RWPE2 (cell line): ENCODE data around the gene BNIP2.

Source experiments
- ATAC-seq: fragments of 200-7000 bp; cut with Tn5 transposase; 3 replicates; pipeline ENCODE4 v1.9.1; 2021; ENCODE audit warnings: low read depth
- DNase-seq: peaks from one replicate; pipeline ENCODE4 v3.0.0-alpha.2; 2020; ENCODE audit warnings: low spot score
- H3K27ac ChIP-seq: fragments of 450-650 bp; 2 replicates; pipeline ENCODE4 v1.5.1; 2017; ENCODE audit warnings: mild to moderate bottlenecking; ENCODE audit not compliant: poor library complexity, severe bottlenecking
- H3K27me3 ChIP-seq: fragments of 250-450 bp; sonication (Bioruptor Pico); 2 replicates; pipeline ENCODE4 v1.5.1; 2021; ENCODE audit warnings: mild to moderate bottlenecking, moderate library complexity; ENCODE audit not compliant: insufficient read depth, poor library complexity, severe bottlenecking
- H3K36me3 ChIP-seq: fragments of 250-450 bp; sonication (Bioruptor Pico); 2 replicates; pipeline ENCODE4 v1.5.1; 2020; ENCODE audit warnings: low read depth, mild to moderate bottlenecking, moderate library complexity
- H3K4me1 ChIP-seq: fragments of 250-450 bp; sonication (Bioruptor Pico); 2 replicates; pipeline ENCODE4 v1.5.1; 2021; ENCODE audit warnings: mild to moderate bottlenecking, moderate library complexity; ENCODE audit not compliant: insufficient read depth, poor library complexity, severe bottlenecking
- H3K4me3 ChIP-seq: fragments of 250-450 bp; sonication (Bioruptor Pico); 2 replicates; pipeline ENCODE4 v1.5.1; 2021; ENCODE audit warnings: mild to moderate bottlenecking, moderate library complexity; ENCODE audit not compliant: severe bottlenecking
- H3K9me3 ChIP-seq: fragments of 250-450 bp; sonication (Bioruptor Pico); 2 replicates; pipeline ENCODE4 v1.5.1; 2021; ENCODE audit warnings: mild to moderate bottlenecking, moderate library complexity; ENCODE audit not compliant: severe bottlenecking
- CTCF ChIP-seq: fragments of 450-650 bp; IDR thresholded peaks from one replicate; pipeline ENCODE4 v1.5.1; 2017; ENCODE audit warnings: mild to moderate bottlenecking, moderate library complexity; ENCODE audit not compliant: poor library complexity, severe bottlenecking

Gene BNIP2

DNA sequence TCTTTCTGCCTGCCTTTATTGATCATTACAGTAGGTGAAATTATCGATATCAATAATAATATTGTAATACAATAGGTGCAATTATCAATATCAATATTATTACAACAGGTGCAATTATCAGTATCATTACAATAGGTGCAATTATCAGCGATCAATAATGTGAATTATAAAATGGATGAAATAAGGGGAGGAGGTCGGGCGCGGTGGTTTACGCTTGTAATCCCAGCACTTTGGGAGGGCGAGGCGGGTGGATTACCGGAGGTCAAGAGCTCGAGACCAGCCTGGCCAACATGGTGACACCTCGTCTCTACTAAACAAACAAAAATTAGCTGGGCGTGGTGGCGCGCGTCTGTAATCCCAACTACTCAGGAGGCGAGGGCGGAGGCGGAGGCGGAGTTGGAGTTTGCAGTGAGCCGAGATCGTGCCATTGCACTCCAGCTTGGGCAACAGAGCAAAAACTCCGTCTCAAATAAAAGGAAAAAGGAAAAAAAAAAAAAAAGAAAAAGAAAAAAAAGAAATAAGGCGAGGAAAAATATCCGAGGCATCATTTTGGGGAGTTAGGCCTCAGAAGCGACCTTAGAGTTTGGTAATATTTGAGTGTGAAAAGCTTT lies 611 bp upstream of the BNIP2 start:
- ATAC-seq: peak; percentile 48
- Histone ChIP-seq H3K9me3 (no peaks in the 10 kb centered on the region), H3K4me3 (peak overlapping the region; percentile 97), H3K4me1 (peaks cover 21% of the 10 kb centered on the region), H3K27ac (peak overlapping the region; percentile 80), H3K36me3 (peaks cover 30% of the 10 kb centered on the region), H3K27me3 (no peaks in the 10 kb centered on the region)
- peak; percentile 90 for DNase-seq
- no peak for TF ChIP-seq CTCF

- H3K27ac ChIP-seq: peak overlapping the region; percentile 80
- ATAC-seq (peak; percentile 31), DNase-seq (no peak)
- H3K36me3 ChIP-seq: peaks cover 44% of the 10 kb centered on the region
- H3K4me3 ChIP-seq: peak overlapping the region; percentile 97
- no peak for TF ChIP-seq CTCF
- no peaks in the 10 kb centered on the region for H3K9me3 ChIP-seq
- no peaks in the 10 kb centered on the region for H3K27me3 ChIP-seq
- H3K4me1 ChIP-seq: peaks cover 21% of the 10 kb centered on the region
Observed at GRCh38 chr15:59688423-59688781, 718 bp downstream of the BNIP2 start.

GRCh38 chr15:59687836-59688235 lies 1.3 kb downstream of the BNIP2 start:
- peaks cover 49% of the 10 kb centered on the region for H3K36me3 ChIP-seq
- H3K27ac ChIP-seq: peak overlapping the region; percentile 80
- TF ChIP-seq CTCF: no peak
- no peaks in the 10 kb centered on the region for H3K27me3 ChIP-seq
- H3K4me1 ChIP-seq: peaks cover 21% of the 10 kb centered on the region
- DNase-seq (no peak), ATAC-seq (no peak)
- H3K4me3 ChIP-seq: peak overlapping the region; percentile 97
- no peaks in the 10 kb centered on the region for H3K9me3 ChIP-seq

GRCh38 chr15:59686389-59686788 lies 2.7 kb downstream of the BNIP2 start:
- H3K27me3 ChIP-seq: no peaks in the 10 kb centered on the region
- DNase-seq (no peak), ATAC-seq (no peak)
- H3K4me3 ChIP-seq: no peak overlapping the region
- peaks cover 64% of the 10 kb centered on the region for H3K36me3 ChIP-seq
- peaks cover 21% of the 10 kb centered on the region for H3K4me1 ChIP-seq
- H3K27ac ChIP-seq: no peak overlapping the region
- TF ChIP-seq CTCF: no peak
- no peaks in the 10 kb centered on the region for H3K9me3 ChIP-seq

- peaks cover 69% of the 10 kb centered on the region for H3K36me3 ChIP-seq
- H3K27me3 ChIP-seq: no peaks in the 10 kb centered on the region
- H3K4me3 ChIP-seq: no peak overlapping the region
- no peak overlapping the region for H3K27ac ChIP-seq
- H3K9me3 ChIP-seq: no peaks in the 10 kb centered on the region
- TF ChIP-seq CTCF: no peak
- no peak for ATAC-seq
- H3K4me1 ChIP-seq: peaks cover 21% of the 10 kb centered on the region
- no peak for DNase-seq
Observed at GRCh38 chr15:59685737-59686297, 3.3 kb downstream of the BNIP2 start.
